GM18507 (cell line): Measurements from ENCODE around the gene CDC42BPA.
A peak's percentile ranks its signal among the peaks of the same experiment; 100 is the strongest.

Source experiments
- DNase-seq: peaks from one replicate; pipeline ENCODE4 v3.0.0; 2011; ENCODE audit warnings: low read depth; ENCODE audit not compliant: insufficient read length; ENCODE audit errors: extremely low spot score
- FAIRE-seq: peaks from 2 replicates; lab custom pipeline; 2011; peaks lifted over from hg19 to GRCh38; lab: Jason Lieb, UNC

CDC42BPA gene

GRCh38 chr1:227223171-227223806, 95.0 kb downstream of the CDC42BPA start:
- DNase-seq (no peak), FAIRE-seq (peak; percentile 24)

- FAIRE-seq, result peak; percentile 57
These were observed 98.5 kb downstream of the CDC42BPA start for GRCh38 chr1:227219715-227220292.

GRCh38 chr1:227218870-227219573, 99.3 kb downstream of the CDC42BPA start:
- DNase-seq (no peak), FAIRE-seq (no peak)

More at GRCh38 chr1:227219715-227220292, 98.5 kb downstream of the CDC42BPA start:
- no peak for DNase-seq

- FAIRE-seq, result no peak
- no peak for DNase-seq
These were observed 102.3 kb downstream of the CDC42BPA start for GRCh38 chr1:227215863-227216510.

GRCh38 chr1:227214207-227214606, 104.1 kb downstream of the CDC42BPA start:
- DNase-seq (no peak), FAIRE-seq (no peak)

- no peak for FAIRE-seq
- DNase-seq, result no peak
These were observed 104.9 kb downstream of the CDC42BPA start for GRCh38 chr1:227213426-227213825.

GRCh38 chr1:227212164-227212563, 106.1 kb downstream of the CDC42BPA start:
- no peak for FAIRE-seq

GRCh38 chr1:227210604-227211003, 107.7 kb downstream of the CDC42BPA start:
- DNase-seq (no peak), FAIRE-seq (no peak)

More at GRCh38 chr1:227212164-227212563, 106.1 kb downstream of the CDC42BPA start:
- no peak for DNase-seq

- FAIRE-seq, result no peak
- DNase-seq, result no peak
These were observed 121.2 kb downstream of the CDC42BPA start for GRCh38 chr1:227197064-227197463.

- FAIRE-seq, result peak; percentile 82
- no peak for DNase-seq
These were observed 126.1 kb downstream of the CDC42BPA start for GRCh38 chr1:227192163-227192562.

GRCh38 chr1:227191607-227192006, 126.7 kb downstream of the CDC42BPA start:
- DNase-seq (no peak), FAIRE-seq (peak; percentile 72)

- FAIRE-seq (no peak), DNase-seq (no peak)
These were observed 128.0 kb downstream of the CDC42BPA start for GRCh38 chr1:227190321-227190720.

GRCh38 chr1:227185291-227185690, 133.0 kb downstream of the CDC42BPA start:
- no peak for FAIRE-seq

GRCh38 chr1:227182012-227182411, 136.3 kb downstream of the CDC42BPA start:
- FAIRE-seq (no peak), DNase-seq (no peak)

More at GRCh38 chr1:227185291-227185690, 133.0 kb downstream of the CDC42BPA start:
- no peak for DNase-seq

- DNase-seq (no peak), FAIRE-seq (no peak)
These were observed 142.7 kb downstream of the CDC42BPA start for GRCh38 chr1:227175611-227176010.

- FAIRE-seq (no peak), DNase-seq (no peak)
These were observed 144.1 kb downstream of the CDC42BPA start for GRCh38 chr1:227174164-227174563.

- DNase-seq (no peak), FAIRE-seq (no peak)
These were observed 147.7 kb downstream of the CDC42BPA start for GRCh38 chr1:227170361-227171166.

- FAIRE-seq, result no peak
- no peak for DNase-seq
These were observed 148.9 kb downstream of the CDC42BPA start for GRCh38 chr1:227169343-227169742.
